GM23338 (cell line): Measurements from ENCODE around the gene OSGIN1. TPM values are rescaled to one million over a fixed set of nuclear protein-coding genes. Genes with fewer than 3 reads are reported as not detected.

Experiments
- ATAC-seq: fragments of 200-7000 bp; cut with Tn5 transposase; 3 replicates; pipeline ENCODE4 v1.9.1; 2020
- DNase-seq: peaks from one replicate; pipeline ENCODE4 v3.0.0-alpha.2; 2015; ENCODE audit warnings: low spot score
- H2AFZ ChIP-seq: fragments of 200-600 bp; sonication (generic); 2 replicates; pipeline ENCODE4 v1.8.0; 2016; ENCODE audit warnings: antibody characterized with exemption, mild to moderate bottlenecking, moderate library complexity
- H3F3A ChIP-seq: fragments of 200-600 bp; sonication (generic); replicated peaks from 2 replicates; pipeline ENCODE4 v1.8.0; 2017; ENCODE audit warnings: antibody characterized with exemption, mixed run types, low read depth
- H3K27ac ChIP-seq: fragments of 200-600 bp; sonication (generic); 2 replicates; pipeline ENCODE4 v1.6.1; 2016; ENCODE audit warnings: low read depth
- H3K27me3 ChIP-seq: fragments of 200-600 bp; sonication (generic); 2 replicates; pipeline ENCODE4 v1.8.0; 2016; ENCODE audit warnings: mild to moderate bottlenecking, mixed run types, moderate library complexity; ENCODE audit not compliant: insufficient read depth
- H3K36me3 ChIP-seq: fragments of 200-600 bp; sonication (generic); 2 replicates; pipeline ENCODE4 v1.8.0; 2016; ENCODE audit warnings: mild to moderate bottlenecking; ENCODE audit not compliant: insufficient read depth
- H3K4me1 ChIP-seq: fragments of 200-600 bp; sonication (generic); 2 replicates; pipeline ENCODE4 v1.8.0; 2016; ENCODE audit warnings: mild to moderate bottlenecking, moderate library complexity; ENCODE audit not compliant: insufficient read depth
- H3K4me2 ChIP-seq: fragments of 200-600 bp; sonication (generic); 2 replicates; pipeline ENCODE4 v1.7.1; 2017; ENCODE audit warnings: mixed run types
- H3K4me3 ChIP-seq: fragments of 200-600 bp; sonication (generic); 2 replicates; pipeline ENCODE4 v1.6.1; 2016; ENCODE audit warnings: mixed run types
- H3K79me2 ChIP-seq: fragments of 200-600 bp; sonication (generic); replicated peaks from 2 replicates; pipeline ENCODE4 v1.8.0; 2017; ENCODE audit warnings: mild to moderate bottlenecking; ENCODE audit not compliant: insufficient read depth
- H3K9me2 ChIP-seq: fragments of 200-600 bp; sonication (generic); 2 replicates; pipeline ENCODE4 v1.8.0; 2017; ENCODE audit not compliant: insufficient read depth
- H4K20me1 ChIP-seq: fragments of 200-600 bp; sonication (generic); replicated peaks from 2 replicates; pipeline ENCODE4 v1.8.0; 2017; ENCODE audit warnings: mild to moderate bottlenecking; ENCODE audit not compliant: insufficient read depth
- H3K27ac Mint-ChIP-seq: 2 replicates; pipeline ENCODE4 v1.8.0; 2020; ENCODE audit warnings: inconsistent platforms, mild to moderate bottlenecking, moderate library complexity, mixed read lengths
- H3K27me3 Mint-ChIP-seq: 3 replicates; pipeline ENCODE4 v1.8.0; 2022; ENCODE audit warnings: low read depth, mild to moderate bottlenecking, moderate library complexity, mixed read lengths, inconsistent platforms; ENCODE audit not compliant: insufficient read depth, poor library complexity
- H3K36me3 Mint-ChIP-seq: 3 replicates; pipeline ENCODE4 v1.8.0; 2021; ENCODE audit warnings: low read depth, mild to moderate bottlenecking, inconsistent platforms, moderate library complexity, mixed read lengths
- H3K4me1 Mint-ChIP-seq: 3 replicates; pipeline ENCODE4 v1.8.0; 2020; ENCODE audit warnings: mild to moderate bottlenecking, inconsistent platforms, mixed read lengths
- H3K4me3 Mint-ChIP-seq: 3 replicates; pipeline ENCODE4 v1.8.0; 2021; ENCODE audit warnings: moderate library complexity, mild to moderate bottlenecking, inconsistent platforms, mixed read lengths
- H3K9me3 Mint-ChIP-seq: 3 replicates; pipeline ENCODE4 v1.8.0; 2020; ENCODE audit warnings: moderate library complexity, mild to moderate bottlenecking, inconsistent platforms, mixed read lengths
- CREB1 ChIP-seq: fragments of 250-450 bp; sonication (Bioruptor Pico); IDR thresholded peaks from 2 replicates; pipeline ENCODE4 v1.5.0; 2020; ENCODE audit warnings: low read depth, mild to moderate bottlenecking, moderate library complexity
- CTCF ChIP-seq, 2 experiments: fragments of 200-600 bp in 1 of 2; sonication (generic) in 1 of 2; conservative IDR thresholded peaks; 2 replicates each; pipeline versions ENCODE4 v1.5.1 to v1.6.1; 2016 to 2017; ENCODE audit warnings: antibody characterized with exemption in 2 of 2, low read depth in 2 of 2, mild to moderate bottlenecking in 2 of 2, moderate library complexity in 1 of 2
- ETS1 ChIP-seq: IDR thresholded peaks from 2 replicates; pipeline ENCODE4 v1.6.1; 2016; ENCODE audit warnings: antibody characterized with exemption
- EZH2 ChIP-seq: fragments of 200-600 bp; sonication (generic); IDR thresholded peaks from one replicate; pipeline ENCODE4 v1.8.0; 2017; ENCODE audit warnings: antibody characterized with exemption, mild to moderate bottlenecking, low read depth; ENCODE audit not compliant: unreplicated experiment
- JUNB ChIP-seq: IDR thresholded peaks from one replicate; pipeline ENCODE4 v1.6.1; 2016; ENCODE audit warnings: antibody characterized with exemption; ENCODE audit not compliant: unreplicated experiment
- NANOG ChIP-seq: IDR thresholded peaks from 2 replicates; pipeline ENCODE4 v1.6.1; 2016; ENCODE audit warnings: antibody characterized with exemption, borderline replicate concordance
- POLR2AphosphoS5 ChIP-seq: IDR thresholded peaks from 2 replicates; pipeline ENCODE4 v1.6.1; 2016; ENCODE audit warnings: antibody characterized with exemption, low read depth
- REST ChIP-seq: IDR thresholded peaks from one replicate; pipeline ENCODE4 v1.6.1; 2018; ENCODE audit warnings: antibody characterized with exemption; ENCODE audit not compliant: unreplicated experiment
- STAT1 ChIP-seq: IDR thresholded peaks from one replicate; pipeline ENCODE4 v1.6.1; 2016; ENCODE audit warnings: antibody characterized with exemption; ENCODE audit not compliant: unreplicated experiment
- ZNF114 ChIP-seq: fragments of 250-450 bp; sonication (Bioruptor Pico); IDR thresholded peaks from 2 replicates; pipeline ENCODE4 v1.5.0; 2020; ENCODE audit warnings: mild to moderate bottlenecking, moderate library complexity
- ZNF331 ChIP-seq: fragments of 250-450 bp; sonication (Bioruptor Pico); IDR thresholded peaks from 2 replicates; pipeline ENCODE4 v1.5.0; 2020; ENCODE audit warnings: low read depth, mild to moderate bottlenecking, moderate library complexity
- ZNF462 ChIP-seq: fragments of 250-450 bp; sonication (Bioruptor Pico); IDR thresholded peaks from 2 replicates; pipeline ENCODE4 v1.5.0; 2020; ENCODE audit warnings: mild to moderate bottlenecking, moderate library complexity
- polyA plus RNA-seq: library from polyadenylated mRNA; unstranded; fragments of >200 nt; fragmentation: Nextera tagmentation; extraction: Ambion mirVana; gene quantifications from 2 replicates; pipeline ENCODE4 v1.2.1, GENCODE V29; 2016
- total RNA-seq: library from RNA; depleted of rRNA; stranded (reverse); fragments of >200 nt; shearing (Covaris generic); gene quantifications from 2 replicates; pipeline ENCODE4 v1.2.3, GENCODE V29; 2014

Gene OSGIN1
- total and polyA plus RNA-seq, 2 experiments from 2014 or later: 0.32 to 1.6 TPM

- TF ChIP-seq REST: no peak
These were observed 41.8 kb upstream of the OSGIN1 start (continued) for GRCh38 chr16:83911290-83911689.

GRCh38 chr16:83912519-83913244 is 40.4 kb upstream of the OSGIN1 start:
- Histone ChIP-seq H3K4me1 (peaks cover 9% of the 10 kb centered on the region; the same call in 1 of the 2 replicates), H3K27ac (no peak overlapping the region), H3K36me3 (peaks cover 10% of the 10 kb centered on the region; the same call in 1 of the 2 replicates), H3K79me2 (0 out of 2 replicates have a peak, but pooled peaks cover 3% of the 10 kb centered on the region), H4K20me1 (peaks cover 4% of the 10 kb centered on the region; the same call in 1 of the 2 replicates), H3K4me3 (no peak overlapping the region), H3K4me2 (no peak overlapping the region), H3K9me2 (no peaks in the 10 kb centered on the region), H3F3A (no peaks in the 10 kb centered on the region), H2AFZ (no peak overlapping the region), H3K27me3 (no peaks in the 10 kb centered on the region)
- H3K4me3 Mint-ChIP-seq: no peak overlapping the region
- H3K4me1 Mint-ChIP-seq: peaks cover 11% of the 10 kb centered on the region
- peaks cover 75% of the 10 kb centered on the region for H3K36me3 Mint-ChIP-seq
- H3K27ac Mint-ChIP-seq: no peak overlapping the region
- no peak for DNase-seq
- peaks cover 8% of the 10 kb centered on the region; the same call in 2 of the 3 replicates for H3K9me3 Mint-ChIP-seq
- no peak for ATAC-seq
- H3K27me3 Mint-ChIP-seq: peaks cover 7% of the 10 kb centered on the region
- TF ChIP-seq JUNB (no peak), CREB1 (CRISPR knock-in tag) (no peak), ETS1 (no peak), EZH2 (no peak), NANOG (no peak), ZNF114 (CRISPR knock-in tag) (no peak), ZNF462 (CRISPR knock-in tag) (no peak), POLR2AphosphoS5 (no peak), CTCF (conservative IDR thresholded peaks at IDR 0.05; ENCODE audit: low read depth in 2 of 2) (no peak), ZNF331 (no peak), STAT1 (no peak)
